Neural cell (in vitro differentiated cells): ENCODE measurements around the gene DNPEP.

Source experiments
- CTCF ChIP-seq: fragments of 450-650 bp; IDR thresholded peaks from 2 replicates; pipeline ENCODE4 v1.5.1; 2014; ENCODE audit warnings: antibody characterized with exemption, mild to moderate bottlenecking, moderate library complexity; ENCODE audit not compliant: poor library complexity, severe bottlenecking
- MXI1 ChIP-seq: fragments of 450-650 bp; conservative IDR thresholded peaks from 2 replicates; pipeline ENCODE4 v1.6.1; 2014; ENCODE audit warnings: antibody characterized with exemption, mild to moderate bottlenecking; ENCODE audit not compliant: poor library complexity, severe bottlenecking

GRCh38 chr2:219417374-219417773 lies 29.7 kb upstream of the DNPEP start:
- TF ChIP-seq CTCF (no peak), MXI1 (no peak)
